HepG2 (cell line): Measurements from ENCODE around the gene CSNK1D. TPM values are rescaled to one million over a fixed set of nuclear protein-coding genes. Genes with fewer than 3 reads are reported as not detected.

Source experiments
- AKAP8 ChIP-seq: sonication (generic); formaldehyde crosslinking; IDR thresholded peaks from 2 replicates; pipeline ENCODE4 v1.5.1; 2020; ENCODE audit warnings: mild to moderate bottlenecking, missing genetic modification reagents
- GFI1 ChIP-seq: sonication (generic); formaldehyde crosslinking; IDR thresholded peaks from 2 replicates; pipeline ENCODE4 v1.5.0; 2020; ENCODE audit warnings: missing genetic modification reagents, mild to moderate bottlenecking, borderline replicate concordance
- GTF3A ChIP-seq: sonication (generic); formaldehyde crosslinking; conservative IDR thresholded peaks from 2 replicates; pipeline ENCODE4 v1.4.0; 2020; ENCODE audit warnings: mild to moderate bottlenecking, missing genetic modification reagents
- HIC2 ChIP-seq: sonication (generic); formaldehyde crosslinking; IDR thresholded peaks from 2 replicates; pipeline ENCODE4 v1.9.0; 2022; ENCODE audit warnings: low read depth, missing genetic modification reagents
- HINFP ChIP-seq: sonication (generic); formaldehyde crosslinking; IDR thresholded peaks from 2 replicates; pipeline ENCODE4 v1.4.0; 2020; ENCODE audit warnings: low read depth, mild to moderate bottlenecking, missing genetic modification reagents
- HNF1B ChIP-seq: sonication (generic); formaldehyde crosslinking; IDR thresholded peaks from 2 replicates; pipeline ENCODE4 v1.5.1; 2020; ENCODE audit warnings: mild to moderate bottlenecking, moderate library complexity, missing genetic modification reagents
- MTF1 ChIP-seq: sonication (generic); formaldehyde crosslinking; IDR thresholded peaks from 2 replicates; pipeline ENCODE4 v1.5.0; 2020; ENCODE audit warnings: missing genetic modification reagents
- PCBP1 ChIP-seq: fragments of 200-400 bp; formaldehyde crosslinking; IDR thresholded peaks from 2 replicates; pipeline ENCODE4 v1.6.1; 2017; ENCODE audit warnings: mild to moderate bottlenecking, low read depth, low read length, borderline replicate concordance
- SAP130 ChIP-seq: IDR thresholded peaks from 2 replicates; pipeline ENCODE4 v1.6.1; 2016; ENCODE audit warnings: low read depth
- TSC22D2 ChIP-seq: sonication (generic); formaldehyde crosslinking; IDR thresholded peaks from 2 replicates; pipeline ENCODE4 v1.5.1; 2020; ENCODE audit warnings: missing genetic modification reagents, mild to moderate bottlenecking, borderline replicate concordance
- ZEB1 ChIP-seq: IDR thresholded peaks from 2 replicates; pipeline ENCODE4 v1.6.1; 2012; ENCODE audit warnings: mild to moderate bottlenecking, low read depth, inconsistent platforms; ENCODE audit not compliant: insufficient replicate concordance
- ZFP90 ChIP-seq: sonication (generic); formaldehyde crosslinking; IDR thresholded peaks from 2 replicates; pipeline ENCODE4 v1.8.0; 2022; ENCODE audit warnings: missing genetic modification reagents, mild to moderate bottlenecking, inconsistent platforms, borderline replicate concordance
- ZNF530 ChIP-seq: sonication (generic); formaldehyde crosslinking; IDR thresholded peaks from 2 replicates; pipeline ENCODE4 v1.5.0; 2020; ENCODE audit warnings: low read depth, mild to moderate bottlenecking, missing genetic modification reagents
- ZNF609 ChIP-seq: sonication (generic); formaldehyde crosslinking; IDR thresholded peaks from 2 replicates; pipeline ENCODE4 v1.4.0; 2020; ENCODE audit warnings: mild to moderate bottlenecking, missing genetic modification reagents, borderline replicate concordance
- ZSCAN5A ChIP-seq: sonication (generic); formaldehyde crosslinking; IDR thresholded peaks from 2 replicates; pipeline ENCODE4 v1.8.0; 2022; ENCODE audit warnings: mild to moderate bottlenecking, missing genetic modification reagents, borderline replicate concordance
- polyA plus RNA-seq, 8 experiments: library from polyadenylated mRNA; depleted of rRNA in 3 of 8; stranded (reverse) in 7 of 8; unstranded in 1 of 8; fragments of >200 nt; fragmentation: Illumina TruSeq in 4 of 8; extraction: Trizol in 4 of 8; gene quantifications; 2 replicates each; pipeline versions ENCODE4 v1.2.1 to v1.2.3, GENCODE V29; 2011 to 2016; ENCODE audit warnings: low read depth in 4 of 8, missing spikeins in 1 of 8, mixed read lengths in 1 of 8; ENCODE audit not compliant: insufficient read depth in 1 of 8
- total RNA-seq, 5 experiments: library from RNA; depleted of rRNA; stranded (reverse); fragments of >200 nt; fragmentation: Illumina TruSeq; extraction: Trizol; gene quantifications; 2 replicates each; pipeline ENCODE4 v1.2.3, GENCODE V29; 2016; ENCODE audit warnings: low read depth in 1 of 5

Gene CSNK1D
- total and polyA plus RNA-seq, 2 of the 13 experiments (the other 11 are each of a cell fraction or from before 2014, with no cell fraction given): 31.5 to 128 TPM

GRCh38 chr17:82226146-82226808 lies 47.2 kb downstream of the CSNK1D start (continued):
- TF ChIP-seq ZFP90 (CRISPR knock-in tag) (0 out of 2 replicates have a peak, but pooled peaks have one; percentile 6), HIC2 (CRISPR knock-in tag) (0 out of 2 replicates have a peak, but pooled peaks have one; percentile 19), ZEB1 (no peak), GTF3A (CRISPR knock-in tag) (no peak), TSC22D2 (CRISPR knock-in tag) (no peak), GFI1 (CRISPR knock-in tag) (no peak), PCBP1 (0 out of 2 replicates have a peak, but pooled peaks have one; percentile 50), HINFP (CRISPR knock-in tag) (no peak), ZSCAN5A (CRISPR knock-in tag) (no peak), MTF1 (CRISPR knock-in tag) (no peak), SAP130 (no peak), AKAP8 (no peak), HNF1B (no peak), ZNF609 (CRISPR knock-in tag) (no peak), ZNF530 (CRISPR knock-in tag) (no peak)
